Left ventricle myocardium superior (tissue), 1 donor: ENCODE measurements around the gene KIF5A. TPM values are rescaled to one million over a fixed set of nuclear protein-coding genes. Genes with fewer than 3 reads are reported as not detected.
"Not testable (repeated sequence)": the region's sequence is repeated elsewhere in the genome, so short reads cannot be mapped to it uniquely, and the experiment has no call there.

ENCODE experiments used
- ATAC-seq: fragments of 200-7000 bp; cut with Tn5 transposase; one replicate; pipeline ENCODE4 v1.9.1; 2020; ENCODE audit warnings: mild to moderate bottlenecking, moderate library complexity
- DNase-seq: peaks from one replicate; pipeline ENCODE4 v3.0.0-alpha.2; 2020
- intact Hi-C: fragments of 100-400 bp; cut with micrococcal nuclease; formaldehyde crosslinking; loops from one replicate; pipeline ENCODE4 v1.11.0; 2022
- total RNA-seq: library from RNA; stranded (reverse); fragmentation: NEBNext Ultra II Directional; extraction: Animal tissue kit (Norgen Biotek cat#: 25700); gene quantifications from one replicate; pipeline ENCODE4 v1.2.1, GENCODE V29; 2021
- donor health status: DM: no; HTN: yes; CAD: no; lungs with severe emphysema.

Gene KIF5A
- total RNA-seq, 1 donor from 2014 or later, result 0.12 TPM

DNA sequence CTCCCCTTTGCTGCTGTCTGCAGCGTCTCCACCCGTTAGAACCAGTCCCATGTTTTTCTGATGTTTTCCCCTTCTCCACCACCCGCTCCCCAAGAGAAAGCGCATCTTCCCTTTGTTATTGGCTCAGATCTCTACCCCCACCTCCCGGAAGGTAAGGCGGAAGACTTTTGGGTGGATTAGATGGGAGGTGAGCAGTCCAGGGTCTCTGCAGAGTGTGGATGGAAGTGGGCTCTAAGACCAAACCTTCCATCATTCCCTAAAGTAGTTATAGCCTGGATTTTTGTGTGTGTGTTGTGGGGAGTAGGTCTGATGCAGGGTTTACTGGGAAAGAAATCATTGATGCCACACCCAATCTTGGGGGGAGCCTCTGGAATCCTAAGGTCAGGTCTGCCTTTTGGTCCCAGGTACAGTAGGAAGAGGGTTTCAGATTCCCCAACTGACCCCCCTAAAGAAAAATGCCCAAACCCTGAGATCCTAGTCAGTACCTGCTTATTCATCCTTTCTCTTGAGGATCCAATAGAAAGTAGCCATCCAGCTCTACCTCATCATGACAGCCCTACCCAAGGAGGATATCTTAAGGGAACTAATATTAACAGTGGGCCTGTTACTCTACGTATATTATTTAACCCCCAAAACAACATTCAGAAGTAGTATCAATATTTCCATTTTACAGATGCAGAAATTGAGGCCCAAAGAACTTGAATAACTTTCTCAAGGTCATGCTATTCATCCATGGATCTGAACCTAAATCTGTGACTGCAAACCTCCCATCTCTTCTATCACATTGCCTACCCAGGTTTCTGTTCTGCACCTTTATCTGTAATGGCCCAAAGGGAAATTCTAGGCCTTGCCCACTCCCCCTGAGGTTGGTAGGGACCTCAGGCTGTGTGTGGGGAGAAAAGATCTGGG, 1.1 kb downstream of the KIF5A start:
- intact Hi-C loops, result no loop called here
- ATAC-seq (no peak), DNase-seq (no peak)

DNA sequence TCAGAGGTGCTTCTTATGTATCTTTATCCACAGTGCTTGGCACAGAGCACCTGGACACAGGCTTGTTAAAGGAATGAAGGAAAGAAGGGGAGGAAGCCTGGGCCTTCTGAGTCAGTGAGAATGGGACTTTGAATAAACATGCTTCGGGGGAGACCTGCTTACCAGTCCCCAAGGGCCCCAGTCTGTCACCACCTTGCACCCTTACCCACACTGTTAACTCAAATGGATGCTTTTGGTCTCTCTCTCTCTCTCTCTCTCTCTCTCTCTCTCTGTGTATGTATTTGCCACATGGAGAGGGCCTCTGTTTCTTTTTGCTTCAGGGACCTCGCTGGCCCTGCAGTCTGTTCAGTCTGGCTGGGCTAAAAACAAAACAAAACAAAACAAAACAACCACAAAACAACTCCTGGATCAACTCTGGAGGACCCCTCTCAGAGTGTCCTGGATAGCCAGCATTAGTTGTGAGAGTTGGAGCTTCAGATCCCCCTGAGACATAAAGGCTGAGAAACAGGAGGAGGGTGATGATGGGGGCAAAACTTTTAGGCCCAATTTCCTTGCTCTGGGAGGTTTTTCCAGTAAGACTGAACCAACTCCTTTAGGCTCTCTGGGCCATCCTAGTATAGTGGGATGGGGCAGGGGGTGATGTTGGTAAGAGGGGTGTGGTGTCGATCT, 1.9 kb downstream of the KIF5A start:
- intact Hi-C loops, result no loop called here
- no peak for DNase-seq
- no peak for ATAC-seq

DNA sequence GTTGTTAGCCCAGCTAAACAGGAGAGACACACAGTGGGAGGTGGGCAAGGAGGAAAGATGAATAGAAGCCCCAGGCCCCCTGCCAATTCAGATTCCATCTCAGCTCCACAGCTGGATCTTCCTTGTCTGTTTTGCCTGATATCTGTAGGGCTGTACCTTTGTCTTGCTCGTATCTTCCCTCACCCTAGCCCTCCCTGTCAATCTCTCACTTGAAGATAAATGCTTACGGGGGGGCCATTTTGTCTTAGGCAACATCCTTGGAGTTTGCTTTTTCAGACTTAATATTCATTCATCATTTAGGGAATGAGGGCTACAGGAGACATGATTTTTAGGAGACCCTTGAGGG, 2.4 kb downstream of the KIF5A start:
- no peak for ATAC-seq
- no peak for DNase-seq
- intact Hi-C loops, result no loop called here

DNA sequence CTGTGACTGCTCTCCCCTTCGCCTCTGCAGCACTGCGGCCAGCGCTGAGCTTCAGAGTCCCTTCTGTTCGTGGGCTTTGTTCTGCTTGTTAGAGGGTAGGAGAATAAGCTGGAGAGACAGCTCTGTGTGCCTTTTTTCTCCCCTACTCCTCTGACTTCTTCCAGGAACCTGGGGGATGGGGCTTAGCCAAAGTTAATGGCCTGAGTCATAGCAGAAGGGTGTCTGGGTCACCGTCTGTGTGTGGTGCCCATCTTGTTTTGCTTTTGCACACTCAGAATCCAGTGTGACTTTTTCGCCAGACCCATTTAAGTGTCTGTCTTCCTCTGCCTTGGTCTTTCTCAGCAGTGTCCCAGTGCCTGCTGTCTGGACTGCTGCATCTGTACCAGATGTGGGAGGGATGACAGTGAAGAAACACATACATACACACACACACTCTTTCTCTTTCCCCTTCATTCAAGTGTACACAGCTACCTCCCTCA, 3.0 kb downstream of the KIF5A start:
- no peak for DNase-seq
- no peak for ATAC-seq
- intact Hi-C loops, result no loop called here

DNA sequence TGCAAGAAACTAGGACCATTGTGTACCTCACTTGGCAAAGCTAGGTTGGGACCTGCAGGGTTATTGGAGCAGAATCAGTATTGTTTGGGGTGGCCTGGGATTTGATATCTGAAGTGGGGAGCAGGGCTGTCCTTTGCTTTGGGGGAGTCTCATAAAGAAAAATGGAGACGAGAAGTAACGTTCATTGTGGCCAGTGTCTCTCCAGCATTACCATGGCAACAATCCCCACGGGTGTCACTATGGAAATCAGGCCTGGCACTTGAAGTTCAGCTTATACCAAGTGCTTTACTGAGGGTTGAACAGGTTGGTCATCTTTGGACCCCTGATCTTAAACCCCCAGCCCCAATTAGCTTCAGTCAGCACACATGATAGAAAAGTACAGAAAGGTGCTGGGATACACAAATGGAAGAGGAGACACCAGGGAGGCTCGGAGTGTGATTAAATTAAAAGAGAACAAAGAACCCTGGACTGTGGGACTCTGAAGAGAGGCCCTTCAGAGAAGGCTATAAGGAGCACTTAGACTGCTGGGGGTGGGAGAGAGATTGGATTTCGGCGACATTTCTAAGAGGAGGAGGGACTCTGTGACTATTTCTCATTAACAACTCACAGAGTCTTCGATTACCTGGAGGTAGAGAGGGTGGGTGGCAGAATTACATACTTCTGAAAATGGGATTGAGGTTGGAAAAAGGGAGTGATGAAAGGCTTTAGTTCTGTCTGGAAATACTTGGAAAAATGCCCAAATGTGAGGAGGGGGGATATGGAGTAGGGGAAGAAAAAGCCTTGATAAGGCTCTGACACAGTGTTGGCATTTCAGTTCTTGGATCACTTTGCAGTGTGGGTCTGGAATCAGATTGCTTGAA, 3.7 kb downstream of the KIF5A start:
- ATAC-seq (no peak), DNase-seq (no peak)
- intact Hi-C loops, result no loop called here

DNA sequence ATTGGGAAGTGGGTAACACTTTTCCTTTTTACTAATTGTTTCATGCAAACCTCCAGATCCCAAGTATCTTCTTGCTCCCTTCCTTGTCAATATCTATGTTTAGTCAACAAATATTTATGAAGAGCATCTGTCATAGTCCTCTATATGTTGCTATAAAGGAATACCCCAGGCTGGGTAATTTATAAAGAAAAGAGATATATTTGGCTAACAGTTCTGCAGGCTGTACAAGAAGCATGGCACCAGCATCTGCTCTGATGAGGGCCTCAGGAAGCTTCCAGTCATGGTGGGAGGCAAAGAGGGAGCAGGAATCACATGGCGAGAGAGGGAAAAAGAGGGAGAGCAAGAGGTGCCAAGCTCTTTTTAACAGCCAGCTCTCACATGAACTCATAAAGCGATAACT, 4.6 kb downstream of the KIF5A start:
- DNase-seq (no peak), ATAC-seq (no peak)
- intact Hi-C loops, result no loop called here

DNA sequence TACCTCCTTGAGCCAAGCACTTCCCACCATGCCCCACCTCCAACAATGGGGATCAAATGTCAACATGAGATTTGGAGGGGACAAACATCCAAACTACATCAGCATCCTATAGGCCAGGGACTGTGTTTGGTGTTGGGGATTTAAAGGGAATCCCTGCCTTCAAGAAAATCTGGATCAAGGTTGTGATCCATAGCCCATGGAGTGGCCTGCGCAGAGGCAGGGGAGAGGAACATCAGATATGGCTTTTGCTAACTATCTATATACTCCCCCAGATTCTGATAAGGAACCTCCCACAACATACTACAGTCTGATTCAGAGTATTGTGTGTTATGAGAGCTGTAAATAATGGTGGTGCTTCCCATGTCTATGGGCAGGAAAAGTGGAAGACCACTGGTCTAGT, 5.1 kb downstream of the KIF5A start:
- intact Hi-C loops, result no loop called here
- ATAC-seq (no peak), DNase-seq (no peak)

DNA sequence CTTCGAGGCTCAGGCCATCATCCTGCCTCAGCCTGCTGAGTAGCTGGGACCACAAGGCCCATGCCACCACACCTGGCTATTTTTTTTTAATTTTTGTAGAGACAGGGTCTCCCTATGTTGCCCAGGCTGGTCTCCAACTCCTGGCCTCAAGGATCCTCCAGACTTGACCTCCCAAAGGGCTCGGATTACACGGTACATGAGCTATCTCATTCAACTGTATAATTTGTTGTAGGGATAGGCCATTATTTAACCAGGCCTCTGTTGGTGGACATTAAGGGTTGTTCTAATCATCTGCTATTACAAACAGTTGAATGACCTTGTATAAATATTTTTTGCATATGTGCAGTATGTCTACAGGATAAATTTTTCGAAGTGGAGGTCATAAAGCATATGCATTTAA, 9.0 kb downstream of the KIF5A start:
- intact Hi-C loops, result no loop called here
- ATAC-seq, result no peak
- no peak for DNase-seq

DNA sequence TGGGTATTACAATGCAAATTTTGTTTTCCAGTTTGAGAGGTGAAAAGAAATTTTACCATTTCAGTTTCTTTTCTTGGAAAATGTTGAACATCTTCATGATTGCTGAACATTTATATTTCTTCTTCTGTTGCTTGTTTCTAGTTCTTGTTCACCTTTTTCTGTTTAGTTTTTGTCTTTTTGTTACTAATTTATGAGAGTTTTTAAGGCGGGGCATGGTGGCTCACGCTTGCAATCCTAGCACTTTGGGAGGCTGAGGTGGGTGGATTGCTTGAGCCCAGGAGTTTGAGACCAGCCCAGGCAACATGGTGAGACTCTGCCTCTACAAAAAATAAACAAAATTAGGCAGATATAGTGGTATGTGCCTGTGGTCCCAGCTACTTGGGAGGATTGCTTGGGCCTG, 10.7 kb downstream of the KIF5A start:
- DNase-seq (no peak), ATAC-seq (no peak)
- intact Hi-C loops, result no loop called here

DNA sequence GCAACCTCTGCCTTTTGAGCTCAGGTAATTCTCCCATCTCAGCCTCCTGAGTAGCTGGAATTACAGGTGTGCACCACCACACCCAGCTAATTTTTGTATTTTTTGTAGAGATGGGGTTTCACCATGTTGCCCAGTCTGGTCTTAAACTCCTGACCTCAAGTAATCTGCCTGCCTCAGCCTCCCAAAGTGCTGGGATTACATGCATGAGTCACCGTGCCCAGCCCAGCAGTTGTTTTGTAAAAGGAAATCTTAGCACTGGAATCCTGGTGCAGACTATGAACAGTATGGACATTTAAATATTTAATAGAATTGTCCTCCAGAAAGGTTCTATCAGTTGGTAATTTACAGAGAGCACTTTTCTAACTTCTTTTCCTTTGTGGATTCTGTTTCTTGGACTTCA, 11.3 kb downstream of the KIF5A start:
- ATAC-seq, intact Hi-C loops, DNase-seq: not testable (repeated sequence)

DNA sequence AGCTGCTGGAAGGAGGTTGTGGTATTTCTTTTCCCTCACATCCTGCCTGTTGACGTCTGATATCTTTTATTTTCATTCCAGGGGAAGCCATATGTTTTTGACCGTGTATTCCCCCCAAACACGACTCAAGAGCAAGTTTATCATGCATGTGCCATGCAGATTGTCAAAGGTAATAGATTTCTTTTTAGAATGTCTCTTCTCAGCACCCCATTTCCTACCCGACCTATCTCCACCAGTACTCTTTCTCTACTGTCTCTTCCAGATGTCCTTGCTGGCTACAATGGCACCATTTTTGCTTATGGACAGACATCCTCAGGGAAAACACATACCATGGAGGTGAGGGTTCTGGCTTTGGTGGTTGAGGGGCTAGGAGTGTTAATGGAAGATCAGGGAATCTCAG, 13.5 kb downstream of the KIF5A start:
- no peak for DNase-seq
- intact Hi-C loops, result no loop called here
- ATAC-seq, result no peak

DNA sequence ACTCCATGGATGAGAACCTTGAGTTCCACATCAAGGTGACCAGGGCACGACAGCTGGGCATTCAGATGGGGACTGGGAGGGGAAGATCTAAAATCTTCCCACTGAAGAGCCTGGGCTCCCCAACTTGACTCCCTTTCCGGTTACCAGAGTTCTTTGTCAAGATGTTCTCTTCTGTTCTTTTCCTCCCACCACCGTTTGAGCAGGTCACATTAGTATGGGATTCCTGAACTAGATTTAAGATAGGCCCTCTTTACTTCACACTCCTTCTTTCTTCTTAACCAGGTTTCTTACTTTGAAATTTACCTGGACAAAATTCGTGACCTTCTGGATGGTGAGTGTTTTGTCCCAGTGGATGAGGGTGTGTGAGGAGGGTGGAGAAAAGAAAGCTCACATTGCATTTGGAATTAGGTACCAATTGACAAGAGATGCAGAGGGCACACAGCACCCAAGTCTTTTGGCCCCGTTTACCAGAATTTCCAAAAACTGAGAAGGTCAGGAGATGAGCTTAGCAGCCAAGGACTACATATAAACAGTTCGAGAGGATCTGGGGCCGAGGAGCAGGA, 14.4 kb downstream of the KIF5A start:
- ATAC-seq (no peak), DNase-seq (no peak)
- intact Hi-C loops, result no loop called here

DNA sequence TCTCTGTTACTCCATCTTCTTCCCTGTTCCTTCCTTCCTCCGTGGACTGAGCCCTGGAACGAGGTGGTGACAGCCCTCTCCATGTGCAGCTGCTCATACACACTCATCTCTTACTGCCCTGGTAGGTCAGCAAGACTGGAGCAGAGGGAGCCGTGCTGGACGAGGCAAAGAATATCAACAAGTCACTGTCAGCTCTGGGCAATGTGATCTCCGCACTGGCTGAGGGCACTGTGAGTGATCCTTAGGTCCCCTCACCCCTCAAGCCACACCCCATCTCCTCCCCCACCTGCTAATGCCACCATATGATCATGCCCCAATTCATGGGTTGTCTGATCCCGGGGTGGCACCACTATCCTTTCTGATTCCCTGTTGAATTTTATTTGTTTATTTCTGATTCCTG, 19.0 kb downstream of the KIF5A start:
- no peak for DNase-seq
- intact Hi-C loops, result no loop called here
- no peak for ATAC-seq

DNA sequence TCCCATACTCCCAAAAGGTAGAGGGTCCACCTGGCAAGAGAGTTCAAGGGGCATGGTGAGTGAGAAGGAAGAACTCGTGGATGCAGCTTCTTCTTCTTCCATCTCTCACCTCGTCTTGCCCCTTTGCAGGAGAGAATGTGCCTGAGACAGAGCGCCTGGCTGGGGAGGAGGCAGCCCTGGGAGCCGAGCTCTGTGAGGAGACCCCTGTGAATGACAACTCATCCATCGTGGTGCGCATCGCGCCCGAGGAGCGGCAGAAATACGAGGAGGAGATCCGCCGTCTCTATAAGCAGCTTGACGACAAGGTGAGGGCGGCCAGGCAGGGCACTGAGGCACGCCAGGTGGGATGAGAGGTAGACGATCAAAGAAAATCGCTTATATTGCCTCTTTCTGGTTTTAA, 20.0 kb downstream of the KIF5A start:
- ATAC-seq (no peak), DNase-seq (no peak)
- intact Hi-C loops, result no loop called here

DNA sequence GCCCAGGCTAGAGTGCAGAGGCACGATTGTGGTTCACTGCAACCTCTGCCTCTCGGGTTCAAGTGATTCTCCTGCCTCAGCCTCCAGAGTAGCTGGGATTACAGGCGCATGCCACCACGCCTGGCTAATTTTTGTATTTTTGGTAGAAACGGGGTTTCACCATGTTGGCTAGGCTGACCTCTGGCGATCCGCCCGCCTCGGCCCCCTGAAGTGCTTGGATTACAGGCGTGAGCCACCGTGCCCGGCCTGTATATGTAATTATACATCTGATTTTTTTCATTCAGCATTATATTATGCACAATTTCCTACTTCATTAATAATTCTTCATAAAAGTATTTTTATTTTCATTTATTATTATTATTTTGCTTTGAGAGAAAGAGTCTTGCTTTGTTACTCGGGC, 20.6 kb downstream of the KIF5A start:
- intact Hi-C loops, DNase-seq, ATAC-seq: not testable (repeated sequence)

DNA sequence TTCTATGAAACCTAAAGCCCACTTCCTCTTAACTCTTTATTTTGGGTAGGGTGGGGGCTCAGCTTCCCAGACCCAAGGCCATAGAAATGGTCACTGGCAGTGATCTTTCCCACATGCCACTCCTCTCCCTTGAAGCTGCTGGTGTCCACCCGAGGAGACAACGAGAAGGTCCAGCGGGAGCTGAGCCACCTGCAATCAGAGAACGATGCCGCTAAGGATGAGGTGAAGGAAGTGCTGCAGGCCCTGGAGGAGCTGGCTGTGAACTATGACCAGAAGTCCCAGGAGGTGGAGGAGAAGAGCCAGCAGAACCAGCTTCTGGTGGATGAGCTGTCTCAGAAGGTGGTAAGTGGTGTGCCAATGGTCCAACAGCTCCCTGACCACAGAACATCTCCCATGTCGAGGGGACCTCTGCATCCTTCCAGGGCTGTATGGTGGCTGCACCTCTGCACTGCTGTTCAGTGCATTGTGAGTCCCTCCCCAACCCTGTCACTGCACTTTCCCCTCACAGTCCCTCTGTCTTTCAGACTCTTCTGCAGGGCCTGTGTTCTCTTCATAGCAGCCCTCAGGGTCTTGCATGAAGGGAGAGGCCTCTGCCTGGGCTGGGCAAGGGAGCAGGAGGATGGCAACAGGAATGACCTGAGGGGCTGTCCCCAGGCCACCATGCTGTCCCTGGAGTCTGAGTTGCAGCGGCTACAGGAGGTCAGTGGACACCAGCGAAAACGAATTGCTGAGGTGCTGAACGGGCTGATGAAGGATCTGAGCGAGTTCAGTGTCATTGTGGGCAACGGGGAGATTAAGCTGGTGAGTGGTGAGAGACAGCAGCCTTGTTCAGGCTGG, 22.3 kb downstream of the KIF5A start:
- DNase-seq, result no peak
- intact Hi-C loops, result no loop called here
- no peak for ATAC-seq

DNA sequence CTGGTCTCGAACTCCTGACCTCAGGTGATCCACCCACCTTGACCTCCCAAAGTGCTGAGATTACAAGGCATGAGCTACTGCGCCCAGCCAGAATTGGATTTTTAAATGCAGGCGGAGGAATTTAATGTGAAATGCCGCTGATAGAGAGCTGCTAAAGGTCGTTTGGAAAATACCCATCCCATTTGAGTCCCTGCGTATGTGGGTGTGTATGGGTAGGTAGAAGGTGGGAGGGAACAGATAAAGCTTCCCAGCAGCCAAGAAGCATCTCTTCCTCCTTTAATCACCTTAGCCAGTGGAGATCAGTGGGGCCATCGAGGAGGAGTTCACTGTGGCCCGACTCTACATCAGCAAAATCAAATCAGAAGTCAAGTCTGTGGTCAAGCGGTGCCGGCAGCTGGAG, 25.0 kb downstream of the KIF5A start:
- intact Hi-C loops, result no loop called here
- ATAC-seq (no peak), DNase-seq (no peak)

DNA sequence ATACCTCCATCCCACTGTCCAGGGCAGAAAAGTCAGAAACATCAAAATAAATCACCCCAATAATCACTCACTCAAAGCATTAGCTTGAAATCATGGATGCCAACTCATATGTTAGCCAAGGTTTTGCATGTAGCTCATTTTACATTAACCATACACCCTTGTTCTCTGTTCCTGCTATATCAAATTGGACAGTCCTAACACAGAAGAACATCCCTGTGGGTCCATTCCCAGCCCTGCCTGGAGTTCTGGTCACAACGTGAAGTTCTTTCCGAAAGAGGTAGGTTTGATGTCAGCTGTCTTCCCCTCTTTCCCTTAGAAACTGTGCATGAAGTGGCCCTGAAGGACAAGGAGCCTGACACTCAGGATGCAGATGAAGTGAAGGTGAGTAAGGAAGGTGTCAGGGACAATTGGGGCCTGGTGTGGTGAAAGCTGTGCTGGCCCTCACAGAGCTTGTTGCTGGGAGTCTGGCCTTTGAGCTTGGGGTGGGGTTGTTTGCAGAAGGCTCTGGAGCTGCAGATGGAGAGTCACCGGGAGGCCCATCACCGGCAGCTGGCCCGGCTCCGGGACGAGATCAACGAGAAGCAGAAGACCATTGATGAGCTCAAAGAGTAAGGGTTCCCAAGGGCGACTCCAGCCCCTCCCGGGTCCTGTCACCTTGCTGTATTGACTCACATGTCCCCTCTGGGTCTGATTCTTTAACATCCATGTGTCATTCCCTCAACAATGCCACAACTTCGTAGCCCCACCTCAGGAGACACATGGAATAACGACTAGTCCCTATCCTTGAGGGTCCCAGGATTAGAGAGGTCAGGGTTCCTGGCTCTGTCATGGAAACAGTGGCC, 26.1 kb downstream of the KIF5A start:
- intact Hi-C loops, result no loop called here
- DNase-seq (no peak), ATAC-seq (no peak)
